ENCODE measurements around the gene CPT1A.

Gene CPT1A

GRCh38 chr11:68808787-68809186 lies 32.9 kb downstream of the CPT1A start:
- H3K36me3 ChIP-seq = peaks cover 30 to 78% (median 74%) of the 10 kb centered on the region in 3 donors
- intact Hi-C loops (cut with DNase I; ENCODE audit: low total_unique reads) = loop anchor here (10.0 kb wide), 1 partner anchor 836 kb away; the partner anchor contains the start of gene CCND1

GRCh38 chr11:68806931-68807844 lies 34.5 kb downstream of the CPT1A start:
- no peak overlapping the region for H3K4me3 ChIP-seq
- H3K36me3 ChIP-seq = peaks cover 27 to 79% (median 71%) of the 10 kb centered on the region in 3 donors
- no peak for TF ChIP-seq CTCF (IDR thresholded peaks at IDR 0.05)
- H3K4me1 ChIP-seq = peaks cover 0 to 30% (median 14%) of the 10 kb centered on the region in 4 donors
- H3K27ac ChIP-seq = peak overlapping the region in 1 of 2 donors; percentile 18
- intact Hi-C loops (cut with DNase I; ENCODE audit: low total_unique reads) = loop anchor here (10.0 kb wide), 1 partner anchor 838 kb away; the partner anchor contains the start of gene CCND1
- H3K9me3 ChIP-seq = no peaks in the 10 kb centered on the region
- no peak for DNase-seq
- H3K27me3 ChIP-seq = no peaks in the 10 kb centered on the region

More at GRCh38 chr11:68808787-68809186, 32.9 kb downstream of the CPT1A start:
- no peak for TF ChIP-seq CTCF (IDR thresholded peaks at IDR 0.05)
- Histone ChIP-seq H3K4me1 (peaks cover 0 to 30% (median 14%) of the 10 kb centered on the region in 4 donors), H3K27ac (no peak overlapping the region), H3K9me3 (no peaks in the 10 kb centered on the region), H3K27me3 (no peaks in the 10 kb centered on the region), H3K4me3 (no peak overlapping the region)
- no peak for DNase-seq

GRCh38 chr11:68804786-68805185 lies 36.9 kb downstream of the CPT1A start:
- Histone ChIP-seq H3K36me3 (peaks cover 42 to 79% (median 72%) of the 10 kb centered on the region in 3 donors), H3K27ac (no peak overlapping the region), H3K9me3 (no peaks in the 10 kb centered on the region), H3K4me1 (peaks cover 0 to 19% (median 5%) of the 10 kb centered on the region in 4 donors), H3K27me3 (no peaks in the 10 kb centered on the region), H3K4me3 (no peak overlapping the region)
- no peak for DNase-seq
- intact Hi-C loops (cut with DNase I; ENCODE audit: low total_unique reads) = loop anchor here (10.0 kb wide), 1 partner anchor 840 kb away; the partner anchor contains the start of gene CCND1
- TF ChIP-seq CTCF (IDR thresholded peaks at IDR 0.05) = no peak

- peaks cover 50 to 88% (median 82%) of the 10 kb centered on the region in 3 donors for H3K36me3 ChIP-seq
Observed at GRCh38 chr11:68803766-68804165, 38.0 kb downstream of the CPT1A start.

More at GRCh38 chr11:68803766-68804165, 38.0 kb downstream of the CPT1A start:
- H3K4me1 ChIP-seq = peaks cover 0 to 13% (median 3%) of the 10 kb centered on the region in 4 donors
- no peak overlapping the region for H3K4me3 ChIP-seq
- no peak overlapping the region for H3K27ac ChIP-seq
- no peak for DNase-seq
- intact Hi-C loops (cut with DNase I; ENCODE audit: low total_unique reads) = loop anchor here (10.0 kb wide), 1 partner anchor 841 kb away; the partner anchor contains the start of gene CCND1
- no peak for TF ChIP-seq CTCF (IDR thresholded peaks at IDR 0.05)
- H3K27me3 ChIP-seq = no peaks in the 10 kb centered on the region
- no peaks in the 10 kb centered on the region for H3K9me3 ChIP-seq
